Sigmoid colon (tissue), 4 donors: ENCODE results near the gene TMEM255A.

Experiments
- CTCF ChIP-seq, 4 experiments: fragments of 450-650 bp in 3 of 4; fragments of 200-600 bp in 1 of 4; IDR thresholded peaks; one replicate each; pipeline ENCODE4 v1.5.1; 2016 to 2019; ENCODE audit warnings: antibody characterized with exemption in 4 of 4, mild to moderate bottlenecking in 3 of 4, moderate library complexity in 2 of 4
- EP300 ChIP-seq, 4 donors: sonication (generic); formaldehyde crosslinking; IDR thresholded peaks; one replicate each; pipeline ENCODE4 v1.6.1; 2017; ENCODE audit warnings: antibody characterized with exemption in 4 of 4
- POLR2A ChIP-seq, 2 donors: fragments of 450-650 bp; IDR thresholded peaks; one replicate each; pipeline ENCODE4 v1.6.1; 2016; ENCODE audit warnings: antibody characterized with exemption in 2 of 2, mild to moderate bottlenecking in 2 of 2, moderate library complexity in 2 of 2
- POLR2AphosphoS5 ChIP-seq, 4 donors: sonication (generic); formaldehyde crosslinking; IDR thresholded peaks; one replicate each; pipeline ENCODE4 v1.6.1; 2017; ENCODE audit warnings: antibody characterized with exemption in 4 of 4

- TF ChIP-seq CTCF (IDR thresholded peaks at IDR 0.05) (no peak), POLR2AphosphoS5 (IDR thresholded peaks at IDR 0.05) (no peak), EP300 (IDR thresholded peaks at IDR 0.05) (no peak), POLR2A (IDR thresholded peaks at IDR 0.05) (no peak)
These were observed 68.4 kb downstream of the TMEM255A start for GRCh38 chrX:120242813-120243212.
